Measurements from ENCODE around the gene ZSWIM6. TPM values are rescaled to one million over a fixed set of nuclear protein-coding genes. Genes with fewer than 3 reads are reported as not detected.
A peak's percentile ranks its signal among the peaks of the same experiment; 100 is the strongest.

ZSWIM6 gene
- total RNA-seq (2014; rRNA removed) = 3.4 and 4.3 TPM in 2 replicates
- percentile 86 among the genes with signal in this experiment for Bru-seq, nascent RNA
- percentile 68 among the genes with signal in this experiment for BruChase-seq, experiment 1, labeled RNA remaining after a 6-hour chase
- percentile 71 among the genes with signal in this experiment for BruChase-seq, experiment 2, labeled RNA remaining after a 2-hour chase
- long read RNA-seq, partial matches to known transcripts = 0 of 4 reads
- long read RNA-seq, other reads (novel, unspliced or antisense) = 4 of 4 reads

DNA sequence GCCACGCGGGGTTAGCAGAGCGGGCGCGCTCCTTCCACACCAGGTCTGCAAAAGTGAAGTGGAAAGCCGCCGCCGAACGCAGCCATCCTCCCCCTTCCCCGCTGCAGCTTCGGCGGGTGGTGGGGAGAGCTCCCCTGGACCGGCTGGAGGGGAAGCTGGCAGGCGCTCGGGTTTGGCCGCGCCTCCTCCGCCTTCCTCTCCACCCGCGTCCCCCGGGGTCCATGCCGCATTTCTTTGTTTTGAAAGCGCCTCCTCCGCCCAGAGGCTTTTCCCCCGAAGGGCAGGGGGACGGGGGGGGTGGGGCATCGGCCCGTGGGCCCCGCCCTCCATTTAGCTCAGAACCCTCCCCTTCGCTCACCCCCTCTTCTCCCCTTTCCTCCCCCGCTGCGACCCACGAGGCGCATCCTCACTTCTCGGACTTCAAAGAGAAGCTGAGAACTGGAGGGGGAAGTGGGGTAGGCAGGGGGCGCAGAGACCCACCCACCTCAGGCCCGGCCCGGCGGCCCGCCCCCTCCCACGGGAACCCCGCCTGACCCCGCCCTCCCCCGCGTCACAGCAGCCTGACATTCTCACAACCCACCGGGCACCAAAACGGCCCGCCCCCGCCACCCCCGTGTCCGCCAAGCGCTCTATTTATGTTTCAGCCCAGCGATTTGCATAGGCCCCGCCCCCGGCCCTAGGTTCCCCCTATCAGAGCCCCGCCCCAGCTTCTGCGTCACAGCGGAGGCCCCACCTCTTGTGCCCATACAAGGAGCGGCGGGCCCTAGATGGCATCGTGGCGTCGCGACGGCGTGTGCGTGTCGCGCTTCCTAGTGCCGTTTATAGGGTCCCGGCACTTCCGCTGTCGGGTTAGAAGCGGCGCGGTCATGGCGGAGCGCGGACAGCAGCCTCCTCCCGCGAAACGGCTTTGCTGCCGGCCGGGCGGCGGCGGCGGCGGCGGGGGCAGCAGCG is at the start of gene ZSWIM6:
ZSWIM6 (plus strand) TSS at position 852 of the 951 bp plus-strand sequence; CDS start at position 867, 15 bp downstream.
- Histone ChIP-seq H3K36me3 (ENCODE audit: low read depth, low read length) (no peaks in the 10 kb centered on the region), H3K9me3 (ENCODE audit: low read length) (no peaks in the 10 kb centered on the region), H3K27ac (ENCODE audit: low read length) (peak within 1 kb of the TSS; percentile 63), H4K20me1 (ENCODE audit: low read length) (peaks cover 33% of the 10 kb centered on the region), H2AFZ (ENCODE audit: low read length) (peak within 1 kb of the TSS; percentile 53), H3K9me2 (replicated peaks; ENCODE audit: low read length) (no peaks in the 10 kb centered on the region), H3F3A (ENCODE audit: low read length, unreplicated experiment) (no peaks in the 10 kb centered on the region), H3K9ac (ENCODE audit: low read length) (peak within 1 kb of the TSS; percentile 77), H3K27me3 (ENCODE audit: low read length) (no peaks in the 10 kb centered on the region), H3K4me3 (ENCODE audit: low read length) (peak within 1 kb of the TSS; percentile 95), H3K4me1 (ENCODE audit: insufficient read depth, low read length) (peaks cover 39% of the 10 kb centered on the region), H3K4me2 (ENCODE audit: low read length) (peak within 1 kb of the TSS; percentile 89), H3K79me2 (ENCODE audit: low read length) (peaks cover 40% of the 10 kb centered on the region)
- TF ChIP-seq EZH2phosphoT487 (IDR thresholded peaks at IDR 0.05; ENCODE audit: borderline replicate concordance, low read length) (no peak), EZH2 (IDR thresholded peaks at IDR 0.05; ENCODE audit: low read length, unreplicated experiment) (no peak)
- TF ChIP-seq, protein P1, sequence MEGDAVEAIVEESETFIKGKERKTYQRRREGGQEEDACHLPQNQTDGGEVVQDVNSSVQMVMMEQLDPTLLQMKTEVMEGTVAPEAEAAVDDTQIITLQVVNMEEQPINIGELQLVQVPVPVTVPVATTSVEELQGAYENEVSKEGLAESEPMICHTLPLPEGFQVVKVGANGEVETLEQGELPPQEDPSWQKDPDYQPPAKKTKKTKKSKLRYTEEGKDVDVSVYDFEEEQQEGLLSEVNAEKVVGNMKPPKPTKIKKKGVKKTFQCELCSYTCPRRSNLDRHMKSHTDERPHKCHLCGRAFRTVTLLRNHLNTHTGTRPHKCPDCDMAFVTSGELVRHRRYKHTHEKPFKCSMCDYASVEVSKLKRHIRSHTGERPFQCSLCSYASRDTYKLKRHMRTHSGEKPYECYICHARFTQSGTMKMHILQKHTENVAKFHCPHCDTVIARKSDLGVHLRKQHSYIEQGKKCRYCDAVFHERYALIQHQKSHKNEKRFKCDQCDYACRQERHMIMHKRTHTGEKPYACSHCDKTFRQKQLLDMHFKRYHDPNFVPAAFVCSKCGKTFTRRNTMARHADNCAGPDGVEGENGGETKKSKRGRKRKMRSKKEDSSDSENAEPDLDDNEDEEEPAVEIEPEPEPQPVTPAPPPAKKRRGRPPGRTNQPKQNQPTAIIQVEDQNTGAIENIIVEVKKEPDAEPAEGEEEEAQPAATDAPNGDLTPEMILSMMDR (conservative IDR thresholded peaks at IDR 0.05; ENCODE audit: low read depth, low read length) = no peak
- BruUV-seq (replicated peaks) = no TSS peak
- ChIA-PET POLR2A (ENCODE audit: unreplicated experiment) (interaction anchor here (0.5 to 2.0 kb wide), 16 partner anchors 15 to 633 kb away, joined by 3 to 26 read pairs (median 4); partner anchors contain the start of genes ERCC8 and NDUFAF2), CTCF (interaction anchor here (0.5 to 1.0 kb wide), 3 partner anchors 20 to 77 kb away, joined by 3 read pairs; no protein-coding TSS in a partner anchor)
- ATAC-seq = peak; percentile 60
- intact Hi-C loops (cut with micrococcal nuclease) = loop anchor here (2.0 to 10.0 kb wide), 9 partner anchors 19 to 601 kb away; partner anchors contain the start of genes ERCC8, NDUFAF2 and SMIM15
- peak; percentile 93 for DNase-seq

DNA sequence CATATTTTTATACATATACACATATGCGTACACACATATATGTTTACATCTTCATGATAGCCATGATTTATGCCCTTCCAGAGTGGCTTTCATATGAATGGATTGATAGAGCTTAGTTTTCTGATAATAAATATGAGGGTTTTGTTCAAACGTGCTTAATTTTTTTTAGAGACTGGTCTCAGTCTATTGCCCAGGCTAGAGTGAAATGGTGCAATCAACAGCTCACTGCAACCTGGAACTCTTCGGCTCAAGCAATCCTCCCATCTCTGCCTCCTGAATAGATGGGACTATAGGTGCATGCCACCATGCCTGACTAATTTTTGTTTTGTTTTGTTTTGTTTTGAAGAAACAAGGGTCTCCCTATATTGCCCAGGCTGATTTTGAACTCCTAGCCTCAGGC is 48.6 kb upstream of the ZSWIM6 start:
- H3K9me3 ChIP-seq (ENCODE audit: low read length) = no peaks in the 10 kb centered on the region
- BruUV-seq (replicated peaks) = no TSS peak
- no peaks in the 10 kb centered on the region for H3F3A ChIP-seq (ENCODE audit: low read length, unreplicated experiment)
- H3K27ac ChIP-seq (ENCODE audit: low read length) = no peak overlapping the region
- H3K4me2 ChIP-seq (ENCODE audit: low read length) = no peak overlapping the region
- H3K4me1 ChIP-seq (ENCODE audit: insufficient read depth, low read length) = peaks cover 17% of the 10 kb centered on the region
- ChIA-PET CTCF (no interaction called here), POLR2A (ENCODE audit: unreplicated experiment) (no interaction called here)
- no peak overlapping the region for H2AFZ ChIP-seq (ENCODE audit: low read length)
- H4K20me1 ChIP-seq (ENCODE audit: low read length) = no peaks in the 10 kb centered on the region
- H3K36me3 ChIP-seq (ENCODE audit: low read depth, low read length) = no peaks in the 10 kb centered on the region
- H3K79me2 ChIP-seq (ENCODE audit: low read length) = no peaks in the 10 kb centered on the region
- ATAC-seq (no peak), DNase-seq (no peak)
- H3K27me3 ChIP-seq (ENCODE audit: low read length) = no peaks in the 10 kb centered on the region
- H3K4me3 ChIP-seq (ENCODE audit: low read length) = no peak overlapping the region
- TF ChIP-seq, protein P1 (conservative IDR thresholded peaks at IDR 0.05; ENCODE audit: low read depth, low read length) = no peak
- TF ChIP-seq EZH2 (IDR thresholded peaks at IDR 0.05; ENCODE audit: low read length, unreplicated experiment) = no peak
- no peak for TF ChIP-seq EZH2phosphoT487 (IDR thresholded peaks at IDR 0.05; ENCODE audit: borderline replicate concordance, low read length)
- no peaks in the 10 kb centered on the region for H3K9me2 ChIP-seq (replicated peaks; ENCODE audit: low read length)
- intact Hi-C loops (cut with micrococcal nuclease) = no loop called here
- H3K9ac ChIP-seq (ENCODE audit: low read length) = no peak overlapping the region

Data from PC-3 (cell line).